ENCODE data around the gene CFAP20. TPM values are rescaled to one million over a fixed set of nuclear protein-coding genes. Genes with fewer than 3 reads are reported as not detected.

CFAP20 gene
- polyA plus RNA-seq, 3 donors: 17.3 to 24.0 (median 18.8) TPM

DNA sequence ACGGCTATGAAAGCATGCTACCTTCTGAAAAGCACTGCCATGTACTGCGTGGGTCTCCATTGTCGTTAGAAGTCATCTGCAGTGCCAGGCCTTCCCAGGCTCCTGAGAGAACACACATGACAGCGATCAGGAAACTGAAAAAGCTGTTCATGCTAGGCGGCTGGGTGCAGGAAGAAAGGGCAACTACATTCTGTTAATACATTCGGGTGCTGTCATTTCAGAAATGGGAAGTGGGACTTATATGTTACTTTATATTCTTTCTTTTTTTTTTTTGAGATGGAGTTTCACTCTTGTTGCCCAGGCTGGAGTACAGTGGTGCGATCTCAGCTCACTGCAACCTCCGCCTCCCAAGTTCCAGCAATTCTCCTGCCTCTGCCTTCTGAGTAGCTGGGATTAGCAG, 19.9 kb downstream of the CFAP20 start:
- peaks cover 6 to 21% of the 10 kb centered on the region in 2 donors for H3K36me3 ChIP-seq (replicated peaks in 1 of 2; ENCODE audit: control insufficient read depth in 1 of 2, insufficient read depth in 2 of 2, low read length in 2 of 2)
- no peaks in the 10 kb centered on the region for H4K20me1 ChIP-seq (ENCODE audit: insufficient read depth, low read length)
- Mint-ChIP-seq H3K27me3 (ENCODE audit: low read depth in 3 of 3) (peaks cover 2 to 3% (median 2%) of the 10 kb centered on the region in 3 donors), H3K36me3 (peaks cover 18 to 24% of the 10 kb centered on the region in 2 donors), H3K27ac (peak overlapping the region in 2 of 7 donors; percentile 2 to 70), H3K9me3 (peaks cover 0 to 3% (median 0%) of the 10 kb centered on the region in 7 donors), H3K4me1 (peaks cover 21% of the 10 kb centered on the region), H3K4me3 (peak overlapping the region; percentile 49 to 59)
- H3K4me1 ChIP-seq (ENCODE audit: control insufficient read depth in 1 of 2, insufficient read depth in 2 of 2, low read length in 2 of 2): peaks cover 0 to 10% of the 10 kb centered on the region in 2 donors
- 14% methylated on average over 3 of the region's 8 CpGs for WGBS (ENCODE audit: insufficient coverage)
- no peaks in the 10 kb centered on the region for H3K9me3 ChIP-seq (replicated peaks in 1 of 2; ENCODE audit: control insufficient read depth in 1 of 2, insufficient read depth in 1 of 2, low read length in 2 of 2)
- peak in 1 of 3 donors; percentile 6 for DNase-seq
- no peak overlapping the region for H3K4me3 ChIP-seq (replicated peaks in 1 of 3; ENCODE audit: low read depth in 2 of 3, low read length in 3 of 3)
- H3K9ac ChIP-seq (ENCODE audit: insufficient read depth, low read length, poor library complexity, severe bottlenecking): no peak overlapping the region
- H3K27ac ChIP-seq (ENCODE audit: low read depth in 1 of 2, low read length in 2 of 2): no peak overlapping the region
- H2AFZ ChIP-seq (ENCODE audit: insufficient read depth, low read depth, low read length, poor library complexity, severe bottlenecking): no peak overlapping the region
- H3K27me3 ChIP-seq (ENCODE audit: control insufficient read depth in 2 of 2, insufficient read depth in 2 of 2, low read length in 2 of 2): no peaks in the 10 kb centered on the region
- H3K79me2 ChIP-seq (ENCODE audit: insufficient read depth, low read length): no peaks in the 10 kb centered on the region
- intact Hi-C loops (cut with micrococcal nuclease): no loop called here
- TF ChIP-seq, protein P1, sequence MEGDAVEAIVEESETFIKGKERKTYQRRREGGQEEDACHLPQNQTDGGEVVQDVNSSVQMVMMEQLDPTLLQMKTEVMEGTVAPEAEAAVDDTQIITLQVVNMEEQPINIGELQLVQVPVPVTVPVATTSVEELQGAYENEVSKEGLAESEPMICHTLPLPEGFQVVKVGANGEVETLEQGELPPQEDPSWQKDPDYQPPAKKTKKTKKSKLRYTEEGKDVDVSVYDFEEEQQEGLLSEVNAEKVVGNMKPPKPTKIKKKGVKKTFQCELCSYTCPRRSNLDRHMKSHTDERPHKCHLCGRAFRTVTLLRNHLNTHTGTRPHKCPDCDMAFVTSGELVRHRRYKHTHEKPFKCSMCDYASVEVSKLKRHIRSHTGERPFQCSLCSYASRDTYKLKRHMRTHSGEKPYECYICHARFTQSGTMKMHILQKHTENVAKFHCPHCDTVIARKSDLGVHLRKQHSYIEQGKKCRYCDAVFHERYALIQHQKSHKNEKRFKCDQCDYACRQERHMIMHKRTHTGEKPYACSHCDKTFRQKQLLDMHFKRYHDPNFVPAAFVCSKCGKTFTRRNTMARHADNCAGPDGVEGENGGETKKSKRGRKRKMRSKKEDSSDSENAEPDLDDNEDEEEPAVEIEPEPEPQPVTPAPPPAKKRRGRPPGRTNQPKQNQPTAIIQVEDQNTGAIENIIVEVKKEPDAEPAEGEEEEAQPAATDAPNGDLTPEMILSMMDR (IDR thresholded peaks at IDR 0.05): no peak
- peak overlapping the region; percentile 16 for H3K4me2 ChIP-seq (replicated peaks; ENCODE audit: extremely low read depth, low read length, poor library complexity, severe bottlenecking)

DNA sequence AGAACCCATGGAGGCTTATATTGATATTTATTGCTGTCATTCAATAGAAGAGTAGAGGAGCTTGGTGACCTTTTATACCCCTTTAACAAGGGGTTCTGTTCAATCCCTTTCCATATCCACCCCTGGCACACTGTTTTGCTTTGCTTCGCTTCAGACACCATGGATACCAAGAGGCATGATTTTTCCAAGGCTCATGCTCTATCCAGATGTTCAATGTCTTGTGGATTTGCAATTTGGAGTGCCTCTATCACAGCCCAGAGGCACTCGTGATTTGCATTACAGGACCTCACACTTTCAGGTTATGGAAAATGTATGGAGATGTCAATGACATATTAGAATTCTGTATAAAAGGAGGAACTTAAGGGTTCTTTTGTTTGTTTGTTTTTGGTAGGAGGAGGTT, 21.5 kb downstream of the CFAP20 start:
- TF ChIP-seq, protein P1 (IDR thresholded peaks at IDR 0.05): no peak
- H3K9ac ChIP-seq (ENCODE audit: insufficient read depth, low read length, poor library complexity, severe bottlenecking): no peak overlapping the region
- Mint-ChIP-seq H3K4me1 (peaks cover 21% of the 10 kb centered on the region), H3K36me3 (peaks cover 4 to 7% of the 10 kb centered on the region in 2 donors), H3K4me3 (no peak overlapping the region), H3K27me3 (ENCODE audit: low read depth in 3 of 3) (peaks cover 2 to 3% (median 2%) of the 10 kb centered on the region in 3 donors), H3K27ac (no peak overlapping the region), H3K9me3 (no peaks in the 10 kb centered on the region)
- peaks cover 0 to 10% of the 10 kb centered on the region in 2 donors for H3K4me1 ChIP-seq (ENCODE audit: control insufficient read depth in 1 of 2, insufficient read depth in 2 of 2, low read length in 2 of 2)
- H3K79me2 ChIP-seq (ENCODE audit: insufficient read depth, low read length): no peaks in the 10 kb centered on the region
- H3K9me3 ChIP-seq (replicated peaks in 1 of 2; ENCODE audit: control insufficient read depth in 1 of 2, insufficient read depth in 1 of 2, low read length in 2 of 2): no peaks in the 10 kb centered on the region
- 100% methylated on average over 1 of the region's 2 CpGs for WGBS (ENCODE audit: insufficient coverage)
- no peak overlapping the region for H2AFZ ChIP-seq (ENCODE audit: insufficient read depth, low read depth, low read length, poor library complexity, severe bottlenecking)
- peaks cover 0 to 5% of the 10 kb centered on the region in 2 donors for H3K36me3 ChIP-seq (replicated peaks in 1 of 2; ENCODE audit: control insufficient read depth in 1 of 2, insufficient read depth in 2 of 2, low read length in 2 of 2)
- no peak overlapping the region for H3K4me3 ChIP-seq (replicated peaks in 1 of 3; ENCODE audit: low read depth in 2 of 3, low read length in 3 of 3)
- no peaks in the 10 kb centered on the region for H3K27me3 ChIP-seq (ENCODE audit: control insufficient read depth in 2 of 2, insufficient read depth in 2 of 2, low read length in 2 of 2)
- no peak overlapping the region for H3K4me2 ChIP-seq (replicated peaks; ENCODE audit: extremely low read depth, low read length, poor library complexity, severe bottlenecking)
- DNase-seq: no peak
- intact Hi-C loops (cut with micrococcal nuclease): no loop called here
- no peak overlapping the region for H3K27ac ChIP-seq (ENCODE audit: low read depth in 1 of 2, low read length in 2 of 2)
- H4K20me1 ChIP-seq (ENCODE audit: insufficient read depth, low read length): no peaks in the 10 kb centered on the region

Data from CD14-positive monocyte (primary cell).